Measurements from ENCODE around the gene CADPS2.

- TF ChIP-seq, protein P1, sequence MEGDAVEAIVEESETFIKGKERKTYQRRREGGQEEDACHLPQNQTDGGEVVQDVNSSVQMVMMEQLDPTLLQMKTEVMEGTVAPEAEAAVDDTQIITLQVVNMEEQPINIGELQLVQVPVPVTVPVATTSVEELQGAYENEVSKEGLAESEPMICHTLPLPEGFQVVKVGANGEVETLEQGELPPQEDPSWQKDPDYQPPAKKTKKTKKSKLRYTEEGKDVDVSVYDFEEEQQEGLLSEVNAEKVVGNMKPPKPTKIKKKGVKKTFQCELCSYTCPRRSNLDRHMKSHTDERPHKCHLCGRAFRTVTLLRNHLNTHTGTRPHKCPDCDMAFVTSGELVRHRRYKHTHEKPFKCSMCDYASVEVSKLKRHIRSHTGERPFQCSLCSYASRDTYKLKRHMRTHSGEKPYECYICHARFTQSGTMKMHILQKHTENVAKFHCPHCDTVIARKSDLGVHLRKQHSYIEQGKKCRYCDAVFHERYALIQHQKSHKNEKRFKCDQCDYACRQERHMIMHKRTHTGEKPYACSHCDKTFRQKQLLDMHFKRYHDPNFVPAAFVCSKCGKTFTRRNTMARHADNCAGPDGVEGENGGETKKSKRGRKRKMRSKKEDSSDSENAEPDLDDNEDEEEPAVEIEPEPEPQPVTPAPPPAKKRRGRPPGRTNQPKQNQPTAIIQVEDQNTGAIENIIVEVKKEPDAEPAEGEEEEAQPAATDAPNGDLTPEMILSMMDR (IDR thresholded peaks at IDR 0.05), result no peak
- no peak for TF ChIP-seq ZFX (IDR thresholded peaks at IDR 0.05; ENCODE audit: borderline replicate concordance)
These were observed 233.4 kb downstream of the CADPS2 start for GRCh38 chr7:122652876-122653275.
